ENCODE data around the gene ATP6V1G2.

The ATP6V1G2 gene

GRCh38 chr6:31546958-31547726, 734 bp upstream of the ATP6V1G2 start, which contains the start of gene NFKBIL1:
Gene NFKBIL1 (plus strand): TSS chr6:31547608. CDS start chr6:31547695, 87 bp downstream.
- DNase-seq (ENCODE audit: insufficient read length, low spot score) = peak; percentile 50
- FAIRE-seq = no peak

GRCh38 chr6:31545291-31545690, 1.1 kb downstream of the ATP6V1G2 start:
- no peak for FAIRE-seq
- DNase-seq (ENCODE audit: insufficient read length, low spot score) = no peak
- no peak for TF ChIP-seq CTCF (IDR thresholded peaks at IDR 0.05; ENCODE audit: insufficient read depth, missing control alignments)

More at GRCh38 chr6:31546958-31547726, 734 bp upstream of the ATP6V1G2 start, which contains the start of gene NFKBIL1:
- TF ChIP-seq CTCF (IDR thresholded peaks at IDR 0.05; ENCODE audit: insufficient read depth, missing control alignments) = no peak

GRCh38 chr6:31544676-31545075, 1.7 kb downstream of the ATP6V1G2 start:
- DNase-seq (ENCODE audit: insufficient read length, low spot score) (no peak), FAIRE-seq (no peak)
- TF ChIP-seq CTCF (IDR thresholded peaks at IDR 0.05; ENCODE audit: insufficient read depth, missing control alignments) = no peak

- no peak for DNase-seq (ENCODE audit: insufficient read length, low spot score)
- TF ChIP-seq CTCF (IDR thresholded peaks at IDR 0.05; ENCODE audit: insufficient read depth, missing control alignments) = no peak
- no peak for FAIRE-seq
Observed at GRCh38 chr6:31543639-31544038, 2.8 kb downstream of the ATP6V1G2 start.

GRCh38 chr6:31541658-31542521, 4.5 kb downstream of the ATP6V1G2 start, which contains the start of gene DDX39B:
Gene DDX39B (minus strand): TSS chr6:31542003. CDS start chr6:31540532, 1,471 bp downstream.
- TF ChIP-seq CTCF (IDR thresholded peaks at IDR 0.05; ENCODE audit: insufficient read depth, missing control alignments) = no peak
- FAIRE-seq (no peak), DNase-seq (ENCODE audit: insufficient read length, low spot score) (peak; percentile 51)

GRCh38 chr6:31541059-31541657, 5.2 kb downstream of the ATP6V1G2 start:
- TF ChIP-seq CTCF (IDR thresholded peaks at IDR 0.05; ENCODE audit: insufficient read depth, missing control alignments) = no peak
- DNase-seq (ENCODE audit: insufficient read length, low spot score) = no peak
- FAIRE-seq = no peak
